Retinal pigment epithelial cell (primary cell): ENCODE results near the gene CALML6.
A peak's percentile ranks its signal among the peaks of the same experiment; 100 is the strongest.

Experiments used
- DNase-seq: peaks from one replicate; pipeline ENCODE4 v3.0.0-alpha.2; 2010; ENCODE audit warnings: low read depth
- H3K4me3 ChIP-seq: 2 replicates; pipeline ENCODE4 v1.5.1; 2011; ENCODE audit warnings: mild to moderate bottlenecking, low read length, control low read depth, moderate library complexity
- TF ChIP-seq, protein P1 (sequence below): conservative IDR thresholded peaks from 2 replicates; pipeline ENCODE4 v1.5.1; 2011; ENCODE audit warnings: low read depth, low read length, control low read depth, inconsistent platforms

The CALML6 gene

DNA sequence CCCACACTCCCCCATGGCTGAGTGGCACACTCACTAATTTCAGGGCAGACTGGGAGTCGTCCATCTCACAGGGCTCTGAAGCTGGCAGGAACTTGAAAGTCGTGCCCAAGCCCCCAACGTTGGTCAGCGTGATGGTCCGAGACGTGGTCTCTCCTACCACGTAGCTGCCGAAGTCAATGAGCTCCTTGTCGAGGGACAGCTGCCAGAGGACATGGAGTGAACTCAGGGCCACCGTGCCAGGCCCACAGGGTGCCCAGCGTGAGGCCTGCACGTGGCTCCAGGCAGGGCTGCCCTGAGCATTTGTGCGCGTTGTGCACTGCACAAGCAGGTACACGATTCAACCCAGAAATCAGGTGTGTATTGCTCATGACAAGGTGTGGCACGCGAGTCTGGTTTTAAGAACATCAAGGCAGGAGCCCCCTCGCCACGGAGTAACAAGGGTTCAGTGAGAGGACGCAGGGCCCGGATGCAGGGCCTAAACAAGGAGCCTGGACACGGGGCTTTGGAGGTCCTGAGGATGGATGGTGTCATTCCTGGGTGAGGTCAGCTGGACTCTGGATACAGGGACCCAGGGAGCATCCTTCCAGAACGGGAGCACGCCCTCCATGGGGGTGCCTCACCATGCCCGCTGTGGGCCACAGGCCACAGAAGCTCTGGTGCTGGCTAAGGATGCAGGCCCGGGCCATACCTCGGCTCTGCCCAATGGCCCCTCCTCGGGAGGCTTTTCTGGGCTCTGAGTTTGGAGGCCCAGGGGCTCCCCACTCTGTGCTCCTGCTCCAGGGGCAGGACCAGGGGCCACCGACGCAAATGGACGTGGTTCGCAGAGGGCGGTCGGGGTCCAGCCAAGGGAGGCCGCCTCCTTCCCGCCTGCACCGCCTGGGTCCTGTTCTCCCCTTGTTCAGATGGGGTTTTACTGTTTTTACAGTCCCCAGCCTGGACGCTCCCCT, 41.8 kb downstream of the CALML6 start:
- TF ChIP-seq, protein P1, sequence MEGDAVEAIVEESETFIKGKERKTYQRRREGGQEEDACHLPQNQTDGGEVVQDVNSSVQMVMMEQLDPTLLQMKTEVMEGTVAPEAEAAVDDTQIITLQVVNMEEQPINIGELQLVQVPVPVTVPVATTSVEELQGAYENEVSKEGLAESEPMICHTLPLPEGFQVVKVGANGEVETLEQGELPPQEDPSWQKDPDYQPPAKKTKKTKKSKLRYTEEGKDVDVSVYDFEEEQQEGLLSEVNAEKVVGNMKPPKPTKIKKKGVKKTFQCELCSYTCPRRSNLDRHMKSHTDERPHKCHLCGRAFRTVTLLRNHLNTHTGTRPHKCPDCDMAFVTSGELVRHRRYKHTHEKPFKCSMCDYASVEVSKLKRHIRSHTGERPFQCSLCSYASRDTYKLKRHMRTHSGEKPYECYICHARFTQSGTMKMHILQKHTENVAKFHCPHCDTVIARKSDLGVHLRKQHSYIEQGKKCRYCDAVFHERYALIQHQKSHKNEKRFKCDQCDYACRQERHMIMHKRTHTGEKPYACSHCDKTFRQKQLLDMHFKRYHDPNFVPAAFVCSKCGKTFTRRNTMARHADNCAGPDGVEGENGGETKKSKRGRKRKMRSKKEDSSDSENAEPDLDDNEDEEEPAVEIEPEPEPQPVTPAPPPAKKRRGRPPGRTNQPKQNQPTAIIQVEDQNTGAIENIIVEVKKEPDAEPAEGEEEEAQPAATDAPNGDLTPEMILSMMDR, result no peak
- DNase-seq, result no peak
- no peak overlapping the region for H3K4me3 ChIP-seq

DNA sequence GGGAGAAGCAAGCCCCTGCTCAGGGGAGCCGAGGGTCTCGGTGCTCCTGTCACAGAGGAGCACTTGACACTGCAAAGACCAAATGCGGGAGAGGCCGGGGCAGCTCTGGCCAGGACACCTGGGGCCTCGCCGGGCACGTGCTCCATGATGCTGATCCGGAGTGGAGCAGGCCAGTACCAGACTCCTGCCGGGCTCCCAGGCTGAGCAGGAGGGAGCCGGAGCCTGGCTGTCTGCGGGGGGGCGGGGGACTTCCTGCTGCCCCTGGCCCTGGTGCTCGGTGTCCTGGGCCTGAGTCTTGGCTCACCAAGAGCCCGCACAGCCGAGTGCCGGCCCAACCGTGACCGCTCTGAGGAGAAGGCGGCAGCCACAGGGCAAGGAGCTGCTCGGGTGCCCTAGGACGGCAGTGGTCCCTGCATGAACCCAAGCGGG, 42.5 kb downstream of the CALML6 start:
- DNase-seq, result no peak
- no peak overlapping the region for H3K4me3 ChIP-seq
- TF ChIP-seq, protein P1, result no peak

DNA sequence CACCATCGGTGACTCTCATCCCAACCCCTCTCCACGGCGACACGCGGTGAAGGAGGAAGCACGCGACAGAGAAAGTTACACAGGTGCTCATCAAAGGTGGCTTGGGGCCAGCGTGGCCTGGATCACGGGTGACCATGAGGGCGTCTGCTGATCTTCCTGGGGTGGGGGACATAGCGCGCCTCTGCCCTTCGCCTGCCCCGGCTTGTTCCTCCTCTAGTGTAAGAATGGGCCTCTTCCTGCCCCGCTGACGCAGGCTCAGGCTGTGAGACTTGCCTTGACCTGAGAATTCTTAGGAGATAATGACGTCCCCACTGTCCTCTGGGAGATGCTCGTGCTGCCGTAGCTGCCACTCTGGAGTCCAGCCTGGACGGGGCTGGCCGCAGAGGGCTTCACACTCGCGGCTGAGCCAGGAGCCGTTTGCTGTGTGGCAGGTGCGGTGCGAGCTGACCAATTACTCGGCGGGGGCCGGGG, 43.0 kb downstream of the CALML6 start:
- no peak for DNase-seq

DNA sequence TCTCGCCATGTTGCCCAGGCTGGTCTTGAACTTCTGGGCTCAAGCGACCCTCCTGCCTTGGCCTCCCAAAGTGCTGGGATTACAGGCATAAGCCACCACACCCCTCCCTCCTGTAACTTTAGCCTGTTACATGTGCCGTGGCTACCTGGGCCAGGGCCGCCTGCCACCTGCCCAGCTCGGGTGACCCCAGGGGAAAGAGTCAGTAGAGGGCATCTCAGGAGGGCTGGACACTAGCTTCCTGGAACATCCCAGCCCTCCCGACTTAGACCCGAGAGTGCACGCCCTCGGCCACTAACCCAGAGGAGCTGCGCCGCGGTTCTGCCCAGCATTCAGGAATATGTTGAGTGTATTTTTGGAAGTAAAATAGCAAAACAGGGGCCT, 44.4 kb downstream of the CALML6 start:
- TF ChIP-seq, protein P1, result no peak
- H3K4me3 ChIP-seq, result no peak overlapping the region
- no peak for DNase-seq

More for the DNA sequence above, 43.0 kb downstream of the CALML6 start:
- no peak overlapping the region for H3K4me3 ChIP-seq
- TF ChIP-seq, protein P1, result no peak

DNA sequence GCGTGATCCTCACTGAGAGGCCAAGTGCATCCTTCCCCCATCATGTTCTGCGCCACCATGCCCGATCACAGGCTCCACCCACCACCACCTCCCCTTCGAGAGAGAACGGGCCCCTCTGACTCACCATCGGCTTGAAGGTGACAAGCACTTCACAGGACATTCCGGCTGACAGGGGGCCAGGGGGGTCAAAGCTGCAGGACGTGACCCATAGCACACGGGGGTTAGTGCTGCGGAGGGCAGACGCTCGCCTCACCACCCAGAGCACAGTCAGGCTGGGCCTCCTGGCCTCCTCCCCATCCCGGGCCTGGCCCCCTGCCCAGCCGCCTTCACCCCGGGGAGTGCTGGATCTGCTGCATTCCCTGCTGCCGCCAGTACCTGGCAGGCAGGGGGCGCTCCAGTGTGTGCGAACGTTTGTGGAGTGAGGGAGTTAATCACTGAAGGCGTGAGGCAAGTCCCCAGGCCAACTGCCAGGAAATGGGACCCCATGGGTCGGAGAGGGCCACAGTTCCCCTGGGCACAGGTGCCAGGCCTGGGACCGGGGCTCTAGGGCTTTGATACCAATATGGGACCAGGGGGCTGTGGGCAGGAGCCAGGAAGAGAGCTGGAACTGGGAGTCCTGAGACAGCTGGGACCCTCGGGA, 44.9 kb downstream of the CALML6 start:
- TF ChIP-seq, protein P1, result peak; percentile 96
- H3K4me3 ChIP-seq, result peak overlapping the region; percentile 21
- peak; percentile 56 for DNase-seq

DNA sequence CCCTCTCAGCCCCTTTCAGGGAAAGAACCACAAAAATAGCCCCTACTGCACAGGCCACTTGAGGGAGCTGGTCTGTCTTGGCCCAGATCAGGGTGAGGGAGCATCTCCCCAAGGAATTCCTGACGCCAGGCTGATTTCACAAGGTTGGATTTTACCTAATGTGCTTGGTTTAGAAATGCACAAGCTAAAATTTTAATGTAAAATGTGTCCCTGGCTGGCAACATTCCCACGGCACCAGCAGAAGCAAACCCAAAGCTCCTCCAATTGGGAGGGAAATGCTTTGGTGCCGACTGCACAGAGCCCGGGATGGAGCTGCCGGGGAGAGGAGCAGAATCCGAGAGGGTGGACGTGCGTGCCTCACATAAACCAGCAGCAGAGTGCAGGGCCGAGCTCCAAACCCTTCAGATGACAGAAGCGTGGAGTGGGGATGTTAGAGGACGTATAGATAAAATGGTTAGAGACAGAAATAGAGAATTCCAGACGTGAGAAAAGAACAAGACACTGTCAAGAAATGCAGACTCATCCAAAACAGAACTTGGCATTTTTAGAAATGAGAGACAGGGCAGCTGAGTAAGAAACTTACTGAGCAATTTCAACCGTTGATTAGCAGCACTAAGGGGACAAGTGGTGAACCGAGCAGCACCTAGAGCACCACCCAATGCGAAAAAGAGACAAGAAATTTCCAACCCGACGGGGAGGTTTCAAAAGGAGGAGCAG, 45.6 kb downstream of the CALML6 start:
- DNase-seq, result no peak
- TF ChIP-seq, protein P1, result no peak
- H3K4me3 ChIP-seq, result no peak overlapping the region
